ENCODE measurements around the gene KRT84. TPM values are rescaled to one million over a fixed set of nuclear protein-coding genes. Genes with fewer than 3 reads are reported as not detected.
"Not testable (repeated sequence)": the region's sequence is repeated elsewhere in the genome, so short reads cannot be mapped to it uniquely, and the experiment has no call there.

KRT84 gene
- total RNA-seq, 2 experiments from 2014 or later, result not detected

DNA sequence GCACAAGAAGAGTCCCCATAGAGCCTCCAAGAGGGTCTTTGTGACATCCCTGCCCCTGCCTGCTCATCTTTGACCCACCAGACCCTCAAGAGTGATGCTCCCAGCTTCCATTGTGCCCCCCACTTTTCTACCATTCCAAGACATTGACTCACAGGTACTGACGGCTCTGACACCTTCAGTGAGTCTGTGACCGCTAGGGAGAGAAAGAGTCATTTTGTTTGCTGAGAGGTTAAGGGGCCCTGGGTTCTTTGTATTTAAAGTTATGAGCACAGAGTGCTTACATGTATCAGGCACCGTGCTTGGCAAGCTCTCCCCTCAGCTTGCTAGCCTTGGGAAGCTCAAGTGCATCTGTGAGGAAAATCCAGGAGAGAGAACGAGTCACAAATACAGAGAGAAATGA is 27.8 kb upstream of the KRT84 start:
- Histone ChIP-seq H3K27ac (ENCODE audit: low read depth in 1 of 2, low read length in 2 of 2) (no peak overlapping the region), H3K9me3 (ENCODE audit: control insufficient read depth in 1 of 2, insufficient read depth in 1 of 2, low read length in 2 of 2) (no peaks in the 10 kb centered on the region), H3K4me3 (ENCODE audit: low read length) (no peak overlapping the region), H3K27me3 (ENCODE audit: control insufficient read depth in 1 of 2, insufficient read depth in 2 of 2, low read length in 2 of 2) (no peaks in the 10 kb centered on the region), H3K4me1 (ENCODE audit: insufficient read depth, low read length) (no peaks in the 10 kb centered on the region), H3K36me3 (ENCODE audit: insufficient read depth, low read length) (no peaks in the 10 kb centered on the region)
- ChIA-PET POLR2A (no interaction called here), CTCF (no interaction called here)
- H3K4me3 Mint-ChIP-seq, result no peak overlapping the region
- DNase-seq (no peak), ATAC-seq (ENCODE audit: poor library complexity) (no peak)
- no peaks in the 10 kb centered on the region for H3K9me3 Mint-ChIP-seq
- H3K27ac Mint-ChIP-seq, result no peak overlapping the region
- H3K36me3 Mint-ChIP-seq (ENCODE audit: low read depth), result no peaks in the 10 kb centered on the region
- peaks cover 28% of the 10 kb centered on the region for H3K27me3 Mint-ChIP-seq
- no peaks in the 10 kb centered on the region for H3K4me1 Mint-ChIP-seq (ENCODE audit: low read depth)
- TF ChIP-seq, protein P1, sequence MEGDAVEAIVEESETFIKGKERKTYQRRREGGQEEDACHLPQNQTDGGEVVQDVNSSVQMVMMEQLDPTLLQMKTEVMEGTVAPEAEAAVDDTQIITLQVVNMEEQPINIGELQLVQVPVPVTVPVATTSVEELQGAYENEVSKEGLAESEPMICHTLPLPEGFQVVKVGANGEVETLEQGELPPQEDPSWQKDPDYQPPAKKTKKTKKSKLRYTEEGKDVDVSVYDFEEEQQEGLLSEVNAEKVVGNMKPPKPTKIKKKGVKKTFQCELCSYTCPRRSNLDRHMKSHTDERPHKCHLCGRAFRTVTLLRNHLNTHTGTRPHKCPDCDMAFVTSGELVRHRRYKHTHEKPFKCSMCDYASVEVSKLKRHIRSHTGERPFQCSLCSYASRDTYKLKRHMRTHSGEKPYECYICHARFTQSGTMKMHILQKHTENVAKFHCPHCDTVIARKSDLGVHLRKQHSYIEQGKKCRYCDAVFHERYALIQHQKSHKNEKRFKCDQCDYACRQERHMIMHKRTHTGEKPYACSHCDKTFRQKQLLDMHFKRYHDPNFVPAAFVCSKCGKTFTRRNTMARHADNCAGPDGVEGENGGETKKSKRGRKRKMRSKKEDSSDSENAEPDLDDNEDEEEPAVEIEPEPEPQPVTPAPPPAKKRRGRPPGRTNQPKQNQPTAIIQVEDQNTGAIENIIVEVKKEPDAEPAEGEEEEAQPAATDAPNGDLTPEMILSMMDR (IDR thresholded peaks at IDR 0.05), result no peak
- intact Hi-C loops (cut with DNase I, micrococcal nuclease), result no loop called here

DNA sequence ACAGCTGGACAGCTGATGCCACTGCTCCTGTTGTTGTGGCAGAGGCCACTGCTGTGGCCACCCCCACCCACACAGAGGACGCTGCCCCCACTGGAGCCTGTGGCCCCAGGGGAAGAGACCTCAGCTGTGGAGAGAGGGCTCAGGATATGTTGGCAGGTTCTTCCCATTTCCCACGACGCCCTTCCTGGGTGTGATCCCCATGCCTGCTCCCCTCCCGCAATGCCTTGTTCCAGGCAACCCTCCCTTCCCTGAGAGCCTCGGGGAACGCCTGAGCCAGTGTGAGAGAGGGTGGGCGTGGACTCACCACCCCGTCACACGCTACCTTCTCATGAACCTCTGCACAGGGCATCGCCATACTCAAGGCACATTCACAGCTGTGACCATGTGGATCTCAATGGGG is 26.4 kb upstream of the KRT84 start:
- intact Hi-C loops (cut with DNase I, micrococcal nuclease), result no loop called here
- Histone ChIP-seq H3K9me3 (ENCODE audit: control insufficient read depth in 1 of 2, insufficient read depth in 1 of 2, low read length in 2 of 2) (peaks cover 0 to 3% of the 10 kb centered on the region in 2 experiments), H3K36me3 (ENCODE audit: insufficient read depth, low read length) (no peaks in the 10 kb centered on the region), H3K27me3 (ENCODE audit: control insufficient read depth in 1 of 2, insufficient read depth in 2 of 2, low read length in 2 of 2) (no peaks in the 10 kb centered on the region), H3K4me3 (ENCODE audit: low read length) (no peak overlapping the region), H3K27ac (ENCODE audit: low read depth in 1 of 2, low read length in 2 of 2) (no peak overlapping the region), H3K4me1 (ENCODE audit: insufficient read depth, low read length) (no peaks in the 10 kb centered on the region)
- H3K4me1 Mint-ChIP-seq (ENCODE audit: low read depth), result no peaks in the 10 kb centered on the region
- TF ChIP-seq, protein P1 (IDR thresholded peaks at IDR 0.05), result no peak
- H3K27me3 Mint-ChIP-seq, result peaks cover 33% of the 10 kb centered on the region
- no peak overlapping the region for H3K4me3 Mint-ChIP-seq
- POLR2A ChIA-PET, result no interaction called here
- no peak for ATAC-seq (ENCODE audit: poor library complexity)
- no peaks in the 10 kb centered on the region for H3K36me3 Mint-ChIP-seq (ENCODE audit: low read depth)
- DNase-seq, result no peak
- no peaks in the 10 kb centered on the region for H3K9me3 Mint-ChIP-seq
- CTCF ChIA-PET, result no interaction called here
- no peak overlapping the region for H3K27ac Mint-ChIP-seq

DNA sequence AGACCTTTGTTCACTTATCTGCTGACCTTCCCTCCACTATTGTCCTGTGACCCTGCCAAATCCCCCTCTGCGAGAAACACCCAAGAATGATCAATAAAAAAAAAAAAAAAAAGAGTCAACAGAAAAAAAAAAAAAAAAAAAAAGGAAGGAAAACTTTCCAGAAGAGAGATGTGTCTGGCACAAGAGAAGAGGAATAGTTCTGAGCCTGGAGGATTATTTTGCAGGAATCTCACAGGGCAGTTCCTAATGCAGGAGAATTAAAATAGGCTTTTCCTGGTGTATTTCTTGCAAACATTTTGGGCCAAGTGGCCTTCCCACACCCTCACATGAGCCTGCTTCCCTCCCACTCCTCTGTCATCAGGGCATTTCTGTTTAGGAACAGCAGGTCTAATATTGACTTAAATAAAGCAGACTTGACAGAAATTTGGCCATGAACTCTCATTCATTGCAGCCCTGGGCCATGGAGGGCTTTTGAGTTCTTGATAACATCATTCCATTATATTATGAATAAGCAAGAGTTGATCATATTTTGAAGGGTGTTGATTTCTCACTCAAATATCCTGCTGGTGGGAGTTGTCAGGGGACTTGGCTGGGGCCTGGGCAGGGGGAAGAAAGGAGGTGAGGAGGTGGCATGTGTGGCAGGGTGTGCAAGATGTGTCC is 25.3 kb upstream of the KRT84 start:
- H3K4me3 ChIP-seq (ENCODE audit: low read length); POLR2A ChIA-PET; H3K9me3 Mint-ChIP-seq; H3K36me3 ChIP-seq (ENCODE audit: insufficient read depth, low read length); H3K27ac Mint-ChIP-seq; H3K27me3 ChIP-seq (ENCODE audit: control insufficient read depth in 1 of 2, insufficient read depth in 2 of 2, low read length in 2 of 2); intact Hi-C loops (cut with DNase I, micrococcal nuclease); DNase-seq; H3K27ac ChIP-seq (ENCODE audit: low read depth in 1 of 2, low read length in 2 of 2); ATAC-seq (ENCODE audit: poor library complexity); H3K4me3 Mint-ChIP-seq; H3K4me1 ChIP-seq (ENCODE audit: insufficient read depth, low read length); H3K9me3 ChIP-seq (ENCODE audit: control insufficient read depth in 1 of 2, insufficient read depth in 1 of 2, low read length in 2 of 2); H3K36me3 Mint-ChIP-seq (ENCODE audit: low read depth); H3K4me1 Mint-ChIP-seq (ENCODE audit: low read depth); CTCF ChIA-PET: not testable (repeated sequence)
- peaks cover 32% of the 10 kb centered on the region for H3K27me3 Mint-ChIP-seq

DNA sequence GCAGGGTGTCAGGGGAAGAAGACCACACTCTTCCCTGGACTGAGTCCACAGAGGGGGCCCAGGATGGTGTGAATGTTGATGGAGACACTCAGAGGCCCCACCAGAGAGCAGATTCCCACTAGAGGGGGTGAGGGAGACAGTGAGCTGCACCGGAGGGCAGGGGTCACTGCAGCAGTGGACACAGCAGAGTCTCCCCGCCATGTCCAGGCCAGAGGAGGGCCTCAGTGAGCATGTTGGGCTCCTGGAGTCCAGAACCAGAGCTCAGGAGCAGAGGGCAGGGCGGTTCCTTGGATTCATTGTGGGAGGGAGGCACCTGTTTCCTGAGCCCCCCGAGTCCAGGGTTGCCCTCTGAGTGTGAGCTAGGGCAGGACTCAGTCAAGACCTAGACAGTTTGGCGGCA is 22.5 kb upstream of the KRT84 start:
- Histone ChIP-seq H3K4me1 (ENCODE audit: insufficient read depth, low read length) (no peaks in the 10 kb centered on the region), H3K9me3 (ENCODE audit: control insufficient read depth in 1 of 2, insufficient read depth in 1 of 2, low read length in 2 of 2) (peaks cover 0 to 3% of the 10 kb centered on the region in 2 experiments), H3K36me3 (ENCODE audit: insufficient read depth, low read length) (no peaks in the 10 kb centered on the region), H3K27me3 (ENCODE audit: control insufficient read depth in 1 of 2, insufficient read depth in 2 of 2, low read length in 2 of 2) (peaks cover 0 to 3% of the 10 kb centered on the region in 2 experiments), H3K27ac (ENCODE audit: low read depth in 1 of 2, low read length in 2 of 2) (no peak overlapping the region), H3K4me3 (ENCODE audit: low read length) (no peak overlapping the region)
- H3K4me1 Mint-ChIP-seq (ENCODE audit: low read depth), result no peaks in the 10 kb centered on the region
- no peak overlapping the region for H3K4me3 Mint-ChIP-seq
- TF ChIP-seq, protein P1 (IDR thresholded peaks at IDR 0.05), result no peak
- POLR2A ChIA-PET, result no interaction called here
- ATAC-seq (ENCODE audit: poor library complexity), result no peak
- DNase-seq, result no peak
- no peaks in the 10 kb centered on the region for H3K9me3 Mint-ChIP-seq
- CTCF ChIA-PET, result no interaction called here
- H3K27me3 Mint-ChIP-seq, result peaks cover 17% of the 10 kb centered on the region
- H3K27ac Mint-ChIP-seq, result no peak overlapping the region
- intact Hi-C loops (cut with DNase I, micrococcal nuclease), result no loop called here
- no peaks in the 10 kb centered on the region for H3K36me3 Mint-ChIP-seq (ENCODE audit: low read depth)
